SK-N-MC (cell line): ENCODE results near the gene AFF2.

Experiments used
- EZH2 ChIP-seq: fragments of 200-600 bp; sonication (generic); IDR thresholded peaks from one replicate; pipeline ENCODE4 v1.6.1; 2017; ENCODE audit warnings: antibody characterized with exemption
- POLR2AphosphoS5 ChIP-seq: IDR thresholded peaks from 2 replicates; pipeline ENCODE4 v1.6.1; 2012; ENCODE audit warnings: mild to moderate bottlenecking, low read depth, low read length, borderline replicate concordance

DNA sequence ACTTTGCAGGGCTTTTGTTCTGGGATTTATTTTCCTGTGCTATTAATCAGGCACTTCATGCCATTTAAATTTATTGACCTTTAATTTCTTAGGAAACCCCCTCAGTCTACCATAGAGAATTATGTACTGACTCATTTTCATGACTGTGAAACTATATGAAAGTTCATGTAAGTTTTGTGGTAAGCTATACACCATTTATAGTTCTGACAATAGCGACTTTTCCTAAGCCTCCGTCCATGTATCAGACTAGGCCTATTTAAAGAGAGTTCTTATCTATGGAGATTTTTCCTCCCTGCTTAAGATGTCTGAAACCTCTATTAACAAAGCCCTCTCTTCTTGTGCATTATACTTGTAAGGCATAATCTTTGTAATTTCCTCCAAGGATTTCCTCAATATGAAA is 111.6 kb downstream of the AFF2 start:
- TF ChIP-seq EZH2, result no peak
- TF ChIP-seq POLR2AphosphoS5, result no peak
